Subcutaneous adipose tissue (tissue), 4 donors: Measurements from ENCODE around the gene PSMG4. TPM values are rescaled to one million over a fixed set of nuclear protein-coding genes. Genes with fewer than 3 reads are reported as not detected.

ENCODE experiments used
- CTCF ChIP-seq: fragments of 450-650 bp; IDR thresholded peaks from one replicate; pipeline ENCODE4 v1.5.1; 2016; ENCODE audit warnings: low read depth, mild to moderate bottlenecking, control low read depth, antibody characterized with exemption, moderate library complexity
- total RNA-seq, 4 donors: library from RNA; depleted of rRNA; stranded (reverse); fragments of >200 nt; gene quantifications; one replicate each; pipeline ENCODE4 v1.1.0, GENCODE V29; 2016

Gene PSMG4
- total RNA-seq, 4 donors from 2014 or later = 13.9 to 30.0 (median 19.5) TPM

- no peak for TF ChIP-seq CTCF
Observed at GRCh38 chr6:3253597-3253961, 5.2 kb upstream of the PSMG4 start.

- no peak for TF ChIP-seq CTCF
Observed at GRCh38 chr6:3258201-3258600, 546 bp upstream of the PSMG4 start.

- no peak for TF ChIP-seq CTCF
Observed at GRCh38 chr6:3259491-3259958, 778 bp downstream of the PSMG4 start.

GRCh38 chr6:3260296-3260695 is 1.5 kb downstream of the PSMG4 start:
- TF ChIP-seq CTCF = no peak

GRCh38 chr6:3260772-3261517 is 2.2 kb downstream of the PSMG4 start:
- no peak for TF ChIP-seq CTCF

- no peak for TF ChIP-seq CTCF
Observed at GRCh38 chr6:3261518-3261820, 2.7 kb downstream of the PSMG4 start.

- no peak for TF ChIP-seq CTCF
Observed at GRCh38 chr6:3261921-3262320, 3.2 kb downstream of the PSMG4 start.
